Measurements from ENCODE around the gene ATXN2.

Gene ATXN2

GRCh38 chr12:111450676-111451075, 148.4 kb downstream of the ATXN2 start:
- DNase-seq (ENCODE audit: low spot score): no peak

- DNase-seq (ENCODE audit: low spot score): no peak
Measured at GRCh38 chr12:111448846-111449790, 150.0 kb downstream of the ATXN2 start.

GRCh38 chr12:111448266-111448830, 150.8 kb downstream of the ATXN2 start:
- no peak for DNase-seq (ENCODE audit: low spot score)

- DNase-seq (ENCODE audit: low spot score): no peak
Measured at GRCh38 chr12:111447571-111448265, 151.4 kb downstream of the ATXN2 start.

- no peak for DNase-seq (ENCODE audit: low spot score)
Measured at GRCh38 chr12:111446631-111447570, 152.2 kb downstream of the ATXN2 start.

GRCh38 chr12:111445726-111446581, 153.2 kb downstream of the ATXN2 start:
- no peak for DNase-seq (ENCODE audit: low spot score)

GRCh38 chr12:111444925-111445725, 154.0 kb downstream of the ATXN2 start:
- DNase-seq (ENCODE audit: low spot score): peak; percentile 87

GRCh38 chr12:111444314-111444924, 154.7 kb downstream of the ATXN2 start:
- no peak for DNase-seq (ENCODE audit: low spot score)

GRCh38 chr12:111443586-111443985, 155.5 kb downstream of the ATXN2 start:
- DNase-seq (ENCODE audit: low spot score): no peak

GRCh38 chr12:111443086-111443485, 156.0 kb downstream of the ATXN2 start:
- DNase-seq (ENCODE audit: low spot score): no peak

GRCh38 chr12:111442301-111443045, 156.6 kb downstream of the ATXN2 start:
- DNase-seq (ENCODE audit: low spot score): no peak

- no peak for DNase-seq (ENCODE audit: low spot score)
Measured at GRCh38 chr12:111441107-111441928, 157.8 kb downstream of the ATXN2 start.

GRCh38 chr12:111440631-111441030, 158.5 kb downstream of the ATXN2 start:
- DNase-seq (ENCODE audit: low spot score): no peak

- DNase-seq (ENCODE audit: low spot score): no peak
Measured at GRCh38 chr12:111440152-111440551, 159.0 kb downstream of the ATXN2 start.

- no peak for DNase-seq (ENCODE audit: low spot score)
Measured at GRCh38 chr12:111439657-111440151, 159.4 kb downstream of the ATXN2 start.

GRCh38 chr12:111438481-111438880, 160.6 kb downstream of the ATXN2 start:
- DNase-seq (ENCODE audit: low spot score): no peak

- no peak for DNase-seq (ENCODE audit: low spot score)
Measured at GRCh38 chr12:111437816-111438454, 161.2 kb downstream of the ATXN2 start.
